ENCODE results near the gene CCDC184. TPM values are rescaled to one million over a fixed set of nuclear protein-coding genes. Genes with fewer than 3 reads are reported as not detected.

CCDC184 gene
- total RNA-seq, 1 experiment from 2014 or later, result 0.13 TPM

- H4K5ac ChIP-seq (ENCODE audit: insufficient read length, low read depth, low read length), result no peak overlapping the region
- H3T11ph ChIP-seq (ENCODE audit: low read length), result no peak overlapping the region
- no peak overlapping the region for H2AFZ ChIP-seq (ENCODE audit: low read length)
- H4K91ac ChIP-seq (ENCODE audit: insufficient read length, low read depth, low read length), result no peak overlapping the region
- H3K4me1 ChIP-seq (ENCODE audit: insufficient read depth, low read length), result no peaks in the 10 kb centered on the region
- H4K8ac ChIP-seq (replicated peaks; ENCODE audit: insufficient read length, low read depth, low read length), result no peak overlapping the region
- Mint-ChIP-seq H3K9me3 (peaks cover 24 to 52% of the 10 kb centered on the region in 2 experiments), H3K36me3 (ENCODE audit: insufficient read depth in 1 of 3, low read depth in 3 of 3) (peaks cover 10 to 21% (median 11%) of the 10 kb centered on the region in 3 experiments; a peak in 6 of 7 replicates), H3K4me1 (peaks cover 9 to 13% of the 10 kb centered on the region in 2 experiments; a peak in 3 of 4 replicates), H3K4me3 (no peak overlapping the region), H3K27ac (no peak overlapping the region), H3K27me3 (ENCODE audit: low read depth) (peaks cover 72% of the 10 kb centered on the region)
- no peak overlapping the region for H3K14ac ChIP-seq (ENCODE audit: insufficient read depth, low read length)
- no peak overlapping the region for H2BK12ac ChIP-seq (ENCODE audit: insufficient read length, low read depth, low read length)
- no peaks in the 10 kb centered on the region for H4K20me1 ChIP-seq (ENCODE audit: control insufficient read depth, insufficient read depth, insufficient read length)
- peaks cover 7% of the 10 kb centered on the region for H3K23me2 ChIP-seq (ENCODE audit: insufficient read length, low read depth, low read length, poor library complexity, severe bottlenecking)
- H3K27ac ChIP-seq (ENCODE audit: insufficient read length, low read depth, low read length), result no peak overlapping the region
- no peak overlapping the region for H3K4ac ChIP-seq (ENCODE audit: low read depth, low read length)
- no peaks in the 10 kb centered on the region for H3K79me1 ChIP-seq (ENCODE audit: insufficient read depth, low read depth, low read length, poor library complexity, severe bottlenecking)
- H2BK120ac ChIP-seq (ENCODE audit: low read depth, low read length, poor library complexity, severe bottlenecking), result no peak overlapping the region
- H3K27me3 ChIP-seq (ENCODE audit: insufficient read depth, low read length), result peaks cover 4% of the 10 kb centered on the region; the same call in 1 of the 2 replicates
- H3K23ac ChIP-seq (ENCODE audit: insufficient read length, low read depth, low read length), result no peak overlapping the region
- H3K79me2 ChIP-seq (ENCODE audit: insufficient read depth, low read length), result no peaks in the 10 kb centered on the region
- WGBS (ENCODE audit: extremely low coverage, insufficient read length, low lambda C conversion rate), result no CpG with 5 or more reads among the region's 3 CpGs
- H3K56ac ChIP-seq (ENCODE audit: insufficient read length, low read depth, low read length), result no peak overlapping the region
- H2BK20ac ChIP-seq (ENCODE audit: low read depth, low read length, poor library complexity, severe bottlenecking), result no peak overlapping the region
- H3K9me3 ChIP-seq (ENCODE audit: control insufficient read depth, low read depth, low read length), result no peaks in the 10 kb centered on the region
- H3K4me2 ChIP-seq (ENCODE audit: insufficient read depth, insufficient read length, low read length), result no peak overlapping the region
- no peak for TF ChIP-seq CTCF (conservative IDR thresholded peaks at IDR 0.05)
- H3K9ac ChIP-seq (ENCODE audit: extremely low read depth, insufficient read length, low read length), result no peak overlapping the region
- H2BK15ac ChIP-seq (ENCODE audit: low read depth, low read length), result no peak overlapping the region
- DNase-seq, result no peak
- no peak overlapping the region for H2AK5ac ChIP-seq (ENCODE audit: insufficient read length, low read length)
- H3K18ac ChIP-seq (ENCODE audit: insufficient read length, low read depth, low read length), result no peak overlapping the region
- no peak overlapping the region for H2BK5ac ChIP-seq (ENCODE audit: insufficient read length, low read length)
Measured at GRCh38 chr12:48201516-48201915, 18.1 kb downstream of the CCDC184 start.

Data from H9 (cell line).